SK-N-SH (cell line): ENCODE results near the gene PLCH1. TPM values are rescaled to one million over a fixed set of nuclear protein-coding genes. Genes with fewer than 3 reads are reported as not detected.

Experiments
- CTCF ChIA-PET: fragments of 300-600, 350-600 bp; formaldehyde crosslinking; extraction: SDS; loops from one replicate; lab custom pipeline; 2021; lab: Yijun Ruan, JAX
- POLR2A ChIA-PET: fragments of 350-600 bp; sonication (Branson Sonifier 250); formaldehyde crosslinking; extraction: SDS; loops from one replicate; lab custom pipeline; 2020; ENCODE audit warnings: antibody characterized with exemption, inconsistent platforms; lab: Yijun Ruan, JAX
- DNase-seq: peaks from one replicate; pipeline ENCODE4 v3.0.0; 2012
- H2AFZ ChIP-seq: fragments of 200-600 bp; sonication (generic); 2 replicates; pipeline ENCODE4 v1.8.1; 2016; ENCODE audit warnings: antibody characterized with exemption, mild to moderate bottlenecking, low read depth
- H3F3A ChIP-seq: fragments of 200-600 bp; sonication (generic); replicated peaks from 2 replicates; pipeline ENCODE3; 2016; ENCODE audit warnings: antibody characterized with exemption, mild to moderate bottlenecking; ENCODE audit not compliant: insufficient read depth
- H3K27ac ChIP-seq, 2 experiments: fragments of 200-500 bp in 1 of 2; fragments of 200-600 bp in 1 of 2; sonication (Bioruptor generic) in 1 of 2; sonication (generic), shearing (Covaris generic) in 1 of 2; 2 replicates each; pipeline versions ENCODE4 v1.5.1 to v1.6.1; 2014 to 2016; ENCODE audit warnings: low read depth in 2 of 2, inconsistent platforms in 1 of 2, low read length in 1 of 2, mild to moderate bottlenecking in 1 of 2, mixed read lengths in 1 of 2
- H3K27me3 ChIP-seq: fragments of 200-600 bp; sonication (generic), shearing (Covaris generic); 2 replicates; pipeline ENCODE4 v1.6.1; 2016; ENCODE audit warnings: mixed run types; ENCODE audit not compliant: insufficient read depth
- H3K36me3 ChIP-seq, 2 experiments: fragments of 200-500 bp in 1 of 2; fragments of 200-600 bp in 1 of 2; sonication (Bioruptor generic) in 1 of 2; sonication (generic) in 1 of 2; replicated peaks in 1 of 2; 2 replicates each; pipeline versions ENCODE3 to v1.5.1; 2014 to 2016; ENCODE audit warnings: low read length in 1 of 2, mild to moderate bottlenecking in 1 of 2; ENCODE audit not compliant: insufficient read depth in 2 of 2, control insufficient read depth in 1 of 2
- H3K4me1 ChIP-seq, 2 experiments: fragments of 200-500 bp in 1 of 2; fragments of 200-600 bp in 1 of 2; sonication (Bioruptor generic) in 1 of 2; sonication (generic), shearing (Covaris generic) in 1 of 2; 2 replicates each; pipeline versions ENCODE4 v1.5.1 to v1.6.1; 2014 to 2016; ENCODE audit warnings: low read depth in 1 of 2, low read length in 1 of 2, mixed run types in 1 of 2; ENCODE audit not compliant: insufficient read depth in 2 of 2, control insufficient read depth in 1 of 2
- H3K4me2 ChIP-seq: fragments of 200-600 bp; sonication (generic), shearing (Covaris generic); 2 replicates; pipeline ENCODE4 v1.6.1; 2017; ENCODE audit warnings: mixed run types
- H3K4me3 ChIP-seq, 2 experiments: fragments of 200-500 bp in 1 of 2; fragments of 200-600 bp in 1 of 2; sonication (Bioruptor generic) in 1 of 2; sonication (generic), shearing (Covaris generic) in 1 of 2; 2 replicates each; pipeline versions ENCODE4 v1.5.1 to v1.8.1; 2014 to 2016; ENCODE audit warnings: low read depth in 2 of 2, inconsistent platforms in 1 of 2, low read length in 1 of 2, mild to moderate bottlenecking in 1 of 2, mixed read lengths in 1 of 2, moderate library complexity in 1 of 2
- H3K79me2 ChIP-seq: fragments of 200-600 bp; sonication (generic); 2 replicates; pipeline ENCODE4 v1.8.1; 2017; ENCODE audit warnings: mild to moderate bottlenecking; ENCODE audit not compliant: insufficient read depth
- H3K9ac ChIP-seq: fragments of 200-600 bp; sonication (generic); 2 replicates; pipeline ENCODE4 v1.6.1; 2017; ENCODE audit warnings: mixed run types
- H3K9me2 ChIP-seq: fragments of 200-600 bp; sonication (generic); 2 replicates; pipeline ENCODE4 v1.6.1; 2017; ENCODE audit warnings: mixed run types
- H3K9me3 ChIP-seq: fragments of 200-600 bp; sonication (generic); 2 replicates; pipeline ENCODE4 v1.6.1; 2017; ENCODE audit warnings: mixed run types, mild to moderate bottlenecking, moderate library complexity
- H4K20me1 ChIP-seq: fragments of 200-600 bp; sonication (generic); 2 replicates; pipeline ENCODE4 v1.6.1; 2017; ENCODE audit warnings: mild to moderate bottlenecking, mixed run types; ENCODE audit not compliant: insufficient read depth
- NFIC ChIP-seq: IDR thresholded peaks from 2 replicates; pipeline ENCODE4 v1.4.0; 2012; ENCODE audit warnings: borderline replicate concordance
- RCOR1 ChIP-seq: fragments of 150-350 bp; IDR thresholded peaks from 2 replicates; pipeline ENCODE4 v1.6.1; 2017; ENCODE audit warnings: antibody characterized with exemption, low read length
- RFX5 ChIP-seq: IDR thresholded peaks from 2 replicates; pipeline ENCODE4 v1.6.1; 2012; ENCODE audit warnings: mild to moderate bottlenecking, improper control_type of control experiment, low read length
- RXRA ChIP-seq: IDR thresholded peaks from 2 replicates; pipeline ENCODE4 v1.4.0; 2012; ENCODE audit warnings: low read depth, mild to moderate bottlenecking, borderline replicate concordance
- TEAD4 ChIP-seq: IDR thresholded peaks from 2 replicates; pipeline ENCODE4 v1.4.0; 2012; ENCODE audit warnings: mild to moderate bottlenecking, borderline replicate concordance; ENCODE audit not compliant: insufficient read depth
- WGBS: methylation state at CpG from one replicate; pipeline ENCODE4 v1.1.6; 2017; ENCODE audit warnings: low lambda C conversion rate; 5-methylcytosine and 5-hydroxymethylcytosine counted together
- polyA plus RNA-seq, 3 experiments: library from polyadenylated mRNA; depleted of rRNA; stranded (reverse); fragments of >200 nt; gene quantifications; 2 replicates each; pipeline ENCODE4 v1.2.3, GENCODE V29; 2012
- TF ChIP-seq, protein P1 (sequence below): IDR thresholded peaks from 2 replicates; pipeline ENCODE4 v1.6.1; 2012; ENCODE audit warnings: mild to moderate bottlenecking, low read depth, low read length, moderate library complexity
- TF ChIP-seq, protein P2 (sequence below): fragments of 200-600 bp; sonication (generic); IDR thresholded peaks from 2 replicates; pipeline ENCODE4 v1.6.1; 2017; ENCODE audit warnings: antibody characterized with exemption, mild to moderate bottlenecking, moderate library complexity

The PLCH1 gene
- polyA plus RNA-seq, 1 of the 3 experiments (the other 2 are of a cell fraction) = 0.26 TPM

DNA sequence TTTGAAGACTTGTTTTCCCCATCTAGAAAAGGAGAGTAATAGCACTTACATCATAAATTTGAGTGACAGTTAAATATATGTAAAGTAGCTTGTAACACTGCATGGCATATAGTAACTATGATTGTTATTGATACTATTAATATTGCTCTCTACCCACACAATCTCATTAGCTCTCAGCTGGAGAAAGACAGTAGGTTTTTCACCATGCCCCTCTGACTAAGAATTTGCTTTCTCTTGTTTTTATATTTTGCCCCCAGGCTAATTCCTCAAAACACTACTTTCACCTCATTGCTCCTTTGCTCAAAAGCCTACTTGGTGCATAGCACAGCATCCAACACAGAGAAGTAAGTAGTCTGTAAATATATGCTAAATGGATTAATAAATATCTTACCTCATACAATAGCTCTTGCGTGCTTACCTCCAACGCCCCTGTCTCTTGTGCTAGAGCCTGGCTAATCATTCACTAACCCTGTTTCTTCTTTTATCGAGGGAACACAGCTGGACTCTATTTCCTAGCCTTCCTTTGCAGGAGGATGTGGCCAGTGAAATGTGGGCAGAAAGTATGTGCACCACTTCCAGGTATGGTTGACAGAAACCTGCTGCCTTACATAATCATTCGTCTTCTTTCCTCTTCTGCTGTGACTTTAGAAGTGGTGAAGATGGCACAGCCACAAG, 190.0 kb downstream of the PLCH1 start:
- H3K4me3 ChIP-seq = no peak overlapping the region
- CTCF ChIA-PET = no interaction called here
- no peak overlapping the region for H2AFZ ChIP-seq
- 51% methylated on average over 4 of the region's 4 CpGs for WGBS
- H3K9me2 ChIP-seq = no peaks in the 10 kb centered on the region
- H3K27me3 ChIP-seq = no peaks in the 10 kb centered on the region
- no peak overlapping the region for H3K27ac ChIP-seq
- no peaks in the 10 kb centered on the region for H3K79me2 ChIP-seq
- TF ChIP-seq TEAD4 (no peak), NFIC (no peak), RXRA (no peak), RFX5 (no peak)
- TF ChIP-seq, protein P1, sequence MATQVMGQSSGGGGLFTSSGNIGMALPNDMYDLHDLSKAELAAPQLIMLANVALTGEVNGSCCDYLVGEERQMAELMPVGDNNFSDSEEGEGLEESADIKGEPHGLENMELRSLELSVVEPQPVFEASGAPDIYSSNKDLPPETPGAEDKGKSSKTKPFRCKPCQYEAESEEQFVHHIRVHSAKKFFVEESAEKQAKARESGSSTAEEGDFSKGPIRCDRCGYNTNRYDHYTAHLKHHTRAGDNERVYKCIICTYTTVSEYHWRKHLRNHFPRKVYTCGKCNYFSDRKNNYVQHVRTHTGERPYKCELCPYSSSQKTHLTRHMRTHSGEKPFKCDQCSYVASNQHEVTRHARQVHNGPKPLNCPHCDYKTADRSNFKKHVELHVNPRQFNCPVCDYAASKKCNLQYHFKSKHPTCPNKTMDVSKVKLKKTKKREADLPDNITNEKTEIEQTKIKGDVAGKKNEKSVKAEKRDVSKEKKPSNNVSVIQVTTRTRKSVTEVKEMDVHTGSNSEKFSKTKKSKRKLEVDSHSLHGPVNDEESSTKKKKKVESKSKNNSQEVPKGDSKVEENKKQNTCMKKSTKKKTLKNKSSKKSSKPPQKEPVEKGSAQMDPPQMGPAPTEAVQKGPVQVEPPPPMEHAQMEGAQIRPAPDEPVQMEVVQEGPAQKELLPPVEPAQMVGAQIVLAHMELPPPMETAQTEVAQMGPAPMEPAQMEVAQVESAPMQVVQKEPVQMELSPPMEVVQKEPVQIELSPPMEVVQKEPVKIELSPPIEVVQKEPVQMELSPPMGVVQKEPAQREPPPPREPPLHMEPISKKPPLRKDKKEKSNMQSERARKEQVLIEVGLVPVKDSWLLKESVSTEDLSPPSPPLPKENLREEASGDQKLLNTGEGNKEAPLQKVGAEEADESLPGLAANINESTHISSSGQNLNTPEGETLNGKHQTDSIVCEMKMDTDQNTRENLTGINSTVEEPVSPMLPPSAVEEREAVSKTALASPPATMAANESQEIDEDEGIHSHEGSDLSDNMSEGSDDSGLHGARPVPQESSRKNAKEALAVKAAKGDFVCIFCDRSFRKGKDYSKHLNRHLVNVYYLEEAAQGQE = no peak
- TF ChIP-seq, protein P2, sequence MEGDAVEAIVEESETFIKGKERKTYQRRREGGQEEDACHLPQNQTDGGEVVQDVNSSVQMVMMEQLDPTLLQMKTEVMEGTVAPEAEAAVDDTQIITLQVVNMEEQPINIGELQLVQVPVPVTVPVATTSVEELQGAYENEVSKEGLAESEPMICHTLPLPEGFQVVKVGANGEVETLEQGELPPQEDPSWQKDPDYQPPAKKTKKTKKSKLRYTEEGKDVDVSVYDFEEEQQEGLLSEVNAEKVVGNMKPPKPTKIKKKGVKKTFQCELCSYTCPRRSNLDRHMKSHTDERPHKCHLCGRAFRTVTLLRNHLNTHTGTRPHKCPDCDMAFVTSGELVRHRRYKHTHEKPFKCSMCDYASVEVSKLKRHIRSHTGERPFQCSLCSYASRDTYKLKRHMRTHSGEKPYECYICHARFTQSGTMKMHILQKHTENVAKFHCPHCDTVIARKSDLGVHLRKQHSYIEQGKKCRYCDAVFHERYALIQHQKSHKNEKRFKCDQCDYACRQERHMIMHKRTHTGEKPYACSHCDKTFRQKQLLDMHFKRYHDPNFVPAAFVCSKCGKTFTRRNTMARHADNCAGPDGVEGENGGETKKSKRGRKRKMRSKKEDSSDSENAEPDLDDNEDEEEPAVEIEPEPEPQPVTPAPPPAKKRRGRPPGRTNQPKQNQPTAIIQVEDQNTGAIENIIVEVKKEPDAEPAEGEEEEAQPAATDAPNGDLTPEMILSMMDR = no peak
- H4K20me1 ChIP-seq = no peaks in the 10 kb centered on the region
- no peaks in the 10 kb centered on the region for H3K36me3 ChIP-seq
- H3K4me1 ChIP-seq = peaks cover 0 to 4% of the 10 kb centered on the region in 2 experiments; a peak in 1 of 4 replicates
- POLR2A ChIA-PET = no interaction called here
- H3K9ac ChIP-seq = no peak overlapping the region
- H3F3A ChIP-seq = no peaks in the 10 kb centered on the region
- no peak for DNase-seq
- H3K4me2 ChIP-seq = no peak overlapping the region
- H3K9me3 ChIP-seq = no peaks in the 10 kb centered on the region

DNA sequence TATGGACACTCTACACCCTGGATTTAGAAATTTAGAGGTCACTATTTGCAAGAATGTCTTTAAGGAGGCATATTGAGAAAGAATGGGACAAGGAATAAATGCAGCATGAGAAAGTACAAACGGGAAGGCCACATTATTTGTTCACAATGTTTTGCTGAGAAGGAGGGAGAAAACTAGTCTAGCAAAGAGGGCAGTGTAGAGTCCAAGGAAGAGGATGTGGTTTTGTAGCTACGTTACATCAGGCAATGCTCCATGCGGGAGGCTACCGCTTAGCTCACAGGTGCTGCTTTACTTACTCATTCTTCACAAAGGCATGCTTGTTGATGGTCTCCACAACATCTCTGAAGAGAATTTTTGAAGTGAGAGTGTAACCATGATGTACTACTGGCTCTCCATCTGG, 191.1 kb downstream of the PLCH1 start:
- Histone ChIP-seq H3F3A (no peaks in the 10 kb centered on the region), H3K4me2 (no peak overlapping the region), H2AFZ (no peak overlapping the region), H3K27me3 (no peaks in the 10 kb centered on the region), H3K4me1 (peaks cover 0 to 4% of the 10 kb centered on the region in 2 experiments; a peak in 1 of 4 replicates), H3K9me3 (no peaks in the 10 kb centered on the region), H3K27ac (no peak overlapping the region), H3K4me3 (no peak overlapping the region), H3K9ac (no peak overlapping the region), H3K36me3 (no peaks in the 10 kb centered on the region), H3K79me2 (no peaks in the 10 kb centered on the region), H3K9me2 (no peaks in the 10 kb centered on the region), H4K20me1 (no peaks in the 10 kb centered on the region)
- POLR2A ChIA-PET = no interaction called here
- WGBS = 46% methylated on average over 4 of the region's 4 CpGs
- DNase-seq = no peak
- CTCF ChIA-PET = interaction anchor here (0.6 kb wide), 1 partner anchor 15 kb away, joined by 3 read pairs; no protein-coding TSS in a partner anchor
- TF ChIP-seq NFIC = no peak
- TF ChIP-seq RCOR1 = no peak
